ENCODE measurements around the gene ARHGAP22. TPM values are rescaled to one million over a fixed set of nuclear protein-coding genes. Genes with fewer than 3 reads are reported as not detected.

ARHGAP22 gene
- total RNA-seq, 2 donors from 2014 or later = 4.4 to 8.6 TPM

GRCh38 chr10:48607356-48608278 is 2.7 kb upstream of the ARHGAP22 start:
- H3K27ac ChIP-seq = no peak overlapping the region
- 64% methylated on average over 6 of the region's 6 CpGs for WGBS
- H3K9me3 ChIP-seq = no peaks in the 10 kb centered on the region
- intact Hi-C loops (cut with DNase I) = no loop called here
- no peaks in the 10 kb centered on the region for H3K4me1 ChIP-seq (replicated peaks)
- DNase-seq (ENCODE audit: low spot score) = no peak
- H3K27me3 ChIP-seq (replicated peaks; ENCODE audit: insufficient read depth) = peaks cover 6% of the 10 kb centered on the region
- TF ChIP-seq POLR2AphosphoS5 (IDR thresholded peaks at IDR 0.05) (no peak), CTCF (IDR thresholded peaks at IDR 0.05) (no peak), POLR2A (IDR thresholded peaks at IDR 0.05) (no peak)
- no peaks in the 10 kb centered on the region for H3K36me3 ChIP-seq
- no peak overlapping the region for H3K4me3 ChIP-seq

GRCh38 chr10:48606530-48607355 is 1.9 kb upstream of the ARHGAP22 start:
- DNase-seq (ENCODE audit: low spot score) = no peak

GRCh38 chr10:48605786-48606529 is 1.1 kb upstream of the ARHGAP22 start:
- no peak overlapping the region for H3K4me3 ChIP-seq
- 89% methylated on average over 7 of the region's 7 CpGs for WGBS
- DNase-seq (ENCODE audit: low spot score) = no peak
- no peaks in the 10 kb centered on the region for H3K9me3 ChIP-seq
- peaks cover 6% of the 10 kb centered on the region for H3K27me3 ChIP-seq (replicated peaks; ENCODE audit: insufficient read depth)
- no peaks in the 10 kb centered on the region for H3K36me3 ChIP-seq
- TF ChIP-seq POLR2A (IDR thresholded peaks at IDR 0.05) = no peak
- TF ChIP-seq CTCF (IDR thresholded peaks at IDR 0.05) = no peak
- TF ChIP-seq POLR2AphosphoS5 (IDR thresholded peaks at IDR 0.05) = no peak
- no peak overlapping the region for H3K27ac ChIP-seq
- intact Hi-C loops (cut with DNase I) = no loop called here
- H3K4me1 ChIP-seq (replicated peaks) = no peaks in the 10 kb centered on the region

More at GRCh38 chr10:48606530-48607355, 1.9 kb upstream of the ARHGAP22 start:
- Histone ChIP-seq H3K36me3 (no peaks in the 10 kb centered on the region), H3K9me3 (no peaks in the 10 kb centered on the region), H3K4me1 (replicated peaks) (no peaks in the 10 kb centered on the region), H3K27ac (no peak overlapping the region), H3K4me3 (no peak overlapping the region), H3K27me3 (replicated peaks; ENCODE audit: insufficient read depth) (peaks cover 6% of the 10 kb centered on the region)
- TF ChIP-seq POLR2A (IDR thresholded peaks at IDR 0.05) (no peak), POLR2AphosphoS5 (IDR thresholded peaks at IDR 0.05) (no peak), CTCF (IDR thresholded peaks at IDR 0.05) (no peak)
- intact Hi-C loops (cut with DNase I) = no loop called here
- 87% methylated on average over 8 of the region's 8 CpGs for WGBS

GRCh38 chr10:48604039-48604990 is 558 bp downstream of the ARHGAP22 start:
- peak overlapping the region; percentile 23 to 25 for H3K4me3 ChIP-seq
- no peak for DNase-seq (ENCODE audit: low spot score)

More at GRCh38 chr10:48604039-48604990, 558 bp downstream of the ARHGAP22 start:
- TF ChIP-seq POLR2AphosphoS5 (IDR thresholded peaks at IDR 0.05) (no peak), CTCF (IDR thresholded peaks at IDR 0.05) (no peak), POLR2A (IDR thresholded peaks at IDR 0.05) (no peak)
- Histone ChIP-seq H3K27ac (no peak overlapping the region), H3K27me3 (replicated peaks; ENCODE audit: insufficient read depth) (peaks cover 6% of the 10 kb centered on the region), H3K4me1 (replicated peaks) (no peaks in the 10 kb centered on the region), H3K9me3 (no peaks in the 10 kb centered on the region), H3K36me3 (no peaks in the 10 kb centered on the region)
- WGBS = 23% methylated on average over 42 of the region's 42 CpGs
- intact Hi-C loops (cut with DNase I) = no loop called here
